Fibroblast of lung (primary cell): ENCODE measurements around the gene FGF18. TPM values are rescaled to one million over a fixed set of nuclear protein-coding genes. Genes with fewer than 3 reads are reported as not detected.

Experiments used
- DNase-seq, 2 donors: peaks; one replicate each; pipeline versions ENCODE4 v3.0.0 to v3.0.0-alpha.2; 2010; ENCODE audit warnings: low read depth in 2 of 2
- H2AFZ ChIP-seq: 2 replicates; pipeline ENCODE4 v1.5.1; 2012; ENCODE audit warnings: low read length, control low read depth, inconsistent platforms
- H3K27ac ChIP-seq: 2 replicates; pipeline ENCODE4 v1.5.1; 2011; ENCODE audit warnings: low read length, control low read depth; ENCODE audit not compliant: insufficient read depth
- H3K27me3 ChIP-seq: 2 replicates; pipeline ENCODE4 v1.5.1; 2011; ENCODE audit warnings: mild to moderate bottlenecking, low read length; ENCODE audit not compliant: control insufficient read depth, insufficient read depth
- H3K36me3 ChIP-seq: 2 replicates; pipeline ENCODE4 v1.5.1; 2011; ENCODE audit warnings: low read length; ENCODE audit not compliant: control insufficient read depth, insufficient read depth
- H3K4me1 ChIP-seq: 2 replicates; pipeline ENCODE4 v1.5.1; 2011; ENCODE audit warnings: low read length; ENCODE audit not compliant: control insufficient read depth, insufficient read depth; ENCODE audit errors: extremely low read depth
- H3K4me2 ChIP-seq: 2 replicates; pipeline ENCODE4 v1.5.1; 2011; ENCODE audit warnings: low read length, control low read depth; ENCODE audit not compliant: insufficient read depth; ENCODE audit errors: extremely low read depth
- H3K4me3 ChIP-seq, 4 experiments: fragments of 200-600 bp in 1 of 4; sonication (generic) in 1 of 4; replicated peaks in 1 of 4; 2 replicates each; pipeline ENCODE4 v1.5.1; 2011 to 2016; ENCODE audit warnings: low read length in 4 of 4, low read depth in 3 of 4, mild to moderate bottlenecking in 3 of 4, control low read depth in 2 of 4, inconsistent platforms in 1 of 4, mixed read lengths in 1 of 4; ENCODE audit not compliant: insufficient read depth in 1 of 4; ENCODE audit errors: control extremely low read depth in 1 of 4
- H3K79me2 ChIP-seq: 2 replicates; pipeline ENCODE4 v1.5.1; 2012; ENCODE audit warnings: mild to moderate bottlenecking, low read length, inconsistent platforms; ENCODE audit not compliant: control insufficient read depth, insufficient read depth
- H3K9ac ChIP-seq: 2 replicates; pipeline ENCODE4 v1.5.1; 2011; ENCODE audit warnings: mild to moderate bottlenecking, low read length, control low read depth; ENCODE audit not compliant: insufficient read depth
- H3K9me3 ChIP-seq: 2 replicates; pipeline ENCODE4 v1.5.1; 2012; ENCODE audit warnings: low read depth, low read length; ENCODE audit not compliant: control insufficient read depth, insufficient read depth
- H4K20me1 ChIP-seq: 2 replicates; pipeline ENCODE4 v1.5.1; 2011; ENCODE audit warnings: low read length; ENCODE audit not compliant: control insufficient read depth, insufficient read depth; ENCODE audit errors: extremely low read depth
- EZH2 ChIP-seq: IDR thresholded peaks from 2 replicates; pipeline ENCODE4 v1.5.1; 2012; ENCODE audit warnings: low read length, control low read depth, mild to moderate bottlenecking; ENCODE audit errors: missing control alignments
- polyA plus RNA-seq, 2 donors: library from polyadenylated mRNA; depleted of rRNA in 1 of 2; stranded (reverse) in 1 of 2; unstranded in 1 of 2; fragments of >200 nt; gene quantifications; 2 replicates each; pipeline ENCODE4 v1.2.1, GENCODE V29; 2011 to 2012; ENCODE audit warnings: missing spikeins in 1 of 2
- total RNA-seq: library from RNA; depleted of rRNA; stranded (reverse); fragments of >200 nt; gene quantifications from 2 replicates; pipeline ENCODE4 v1.2.1, GENCODE V29; 2014
- TF ChIP-seq, protein P1 (sequence below), 2 donors: IDR thresholded peaks in 1 of 2; conservative IDR thresholded peaks in 1 of 2; 1 replicate in 1 of 2; 2 replicates in 1 of 2; pipeline ENCODE4 v1.5.1; 2011 to 2012; ENCODE audit warnings: low read length in 2 of 2, control low read depth in 1 of 2, inconsistent platforms in 1 of 2, low read depth in 1 of 2, mild to moderate bottlenecking in 1 of 2

FGF18 gene
- total and polyA plus RNA-seq, 2 donors (not counting 1 experiment from before 2014, with no cell fraction given) = 0.33 to 19.3 TPM

DNA sequence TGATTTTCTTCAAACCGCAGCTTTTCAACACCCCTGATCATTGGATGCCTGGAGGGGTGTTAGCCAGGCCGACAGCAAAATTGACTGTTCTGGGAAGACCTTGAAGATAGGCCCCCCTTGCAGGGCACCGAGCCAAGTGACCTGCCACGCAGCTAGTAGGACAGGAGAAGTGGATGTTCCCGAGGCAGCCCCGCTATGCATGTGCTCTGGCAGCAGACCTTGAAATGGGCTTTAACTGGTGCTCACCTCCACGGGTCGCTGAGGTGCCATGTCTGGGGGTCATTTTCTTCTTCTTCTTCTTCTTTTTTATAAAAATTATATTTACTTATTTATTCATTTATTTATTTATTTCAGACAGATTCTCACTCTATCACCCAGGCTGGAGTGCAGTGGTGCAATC, 12.6 kb downstream of the FGF18 start:
- Histone ChIP-seq H3K4me1 (no peaks in the 10 kb centered on the region), H4K20me1 (no peaks in the 10 kb centered on the region), H3K36me3 (no peaks in the 10 kb centered on the region), H3K4me3 (no peak overlapping the region), H3K9ac (no peak overlapping the region), H3K27ac (no peak overlapping the region), H3K9me3 (no peaks in the 10 kb centered on the region), H3K79me2 (no peaks in the 10 kb centered on the region), H3K27me3 (no peaks in the 10 kb centered on the region), H2AFZ (no peak overlapping the region), H3K4me2 (no peak overlapping the region)
- DNase-seq = no peak
- no peak for TF ChIP-seq EZH2
- TF ChIP-seq, protein P1, sequence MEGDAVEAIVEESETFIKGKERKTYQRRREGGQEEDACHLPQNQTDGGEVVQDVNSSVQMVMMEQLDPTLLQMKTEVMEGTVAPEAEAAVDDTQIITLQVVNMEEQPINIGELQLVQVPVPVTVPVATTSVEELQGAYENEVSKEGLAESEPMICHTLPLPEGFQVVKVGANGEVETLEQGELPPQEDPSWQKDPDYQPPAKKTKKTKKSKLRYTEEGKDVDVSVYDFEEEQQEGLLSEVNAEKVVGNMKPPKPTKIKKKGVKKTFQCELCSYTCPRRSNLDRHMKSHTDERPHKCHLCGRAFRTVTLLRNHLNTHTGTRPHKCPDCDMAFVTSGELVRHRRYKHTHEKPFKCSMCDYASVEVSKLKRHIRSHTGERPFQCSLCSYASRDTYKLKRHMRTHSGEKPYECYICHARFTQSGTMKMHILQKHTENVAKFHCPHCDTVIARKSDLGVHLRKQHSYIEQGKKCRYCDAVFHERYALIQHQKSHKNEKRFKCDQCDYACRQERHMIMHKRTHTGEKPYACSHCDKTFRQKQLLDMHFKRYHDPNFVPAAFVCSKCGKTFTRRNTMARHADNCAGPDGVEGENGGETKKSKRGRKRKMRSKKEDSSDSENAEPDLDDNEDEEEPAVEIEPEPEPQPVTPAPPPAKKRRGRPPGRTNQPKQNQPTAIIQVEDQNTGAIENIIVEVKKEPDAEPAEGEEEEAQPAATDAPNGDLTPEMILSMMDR (conservative IDR thresholded peaks at IDR 0.05 in 1 of 2, IDR thresholded peaks at IDR 0.05 in 1 of 2; ENCODE audit: low read depth in 1 of 2, low read length in 2 of 2) = no peak

DNA sequence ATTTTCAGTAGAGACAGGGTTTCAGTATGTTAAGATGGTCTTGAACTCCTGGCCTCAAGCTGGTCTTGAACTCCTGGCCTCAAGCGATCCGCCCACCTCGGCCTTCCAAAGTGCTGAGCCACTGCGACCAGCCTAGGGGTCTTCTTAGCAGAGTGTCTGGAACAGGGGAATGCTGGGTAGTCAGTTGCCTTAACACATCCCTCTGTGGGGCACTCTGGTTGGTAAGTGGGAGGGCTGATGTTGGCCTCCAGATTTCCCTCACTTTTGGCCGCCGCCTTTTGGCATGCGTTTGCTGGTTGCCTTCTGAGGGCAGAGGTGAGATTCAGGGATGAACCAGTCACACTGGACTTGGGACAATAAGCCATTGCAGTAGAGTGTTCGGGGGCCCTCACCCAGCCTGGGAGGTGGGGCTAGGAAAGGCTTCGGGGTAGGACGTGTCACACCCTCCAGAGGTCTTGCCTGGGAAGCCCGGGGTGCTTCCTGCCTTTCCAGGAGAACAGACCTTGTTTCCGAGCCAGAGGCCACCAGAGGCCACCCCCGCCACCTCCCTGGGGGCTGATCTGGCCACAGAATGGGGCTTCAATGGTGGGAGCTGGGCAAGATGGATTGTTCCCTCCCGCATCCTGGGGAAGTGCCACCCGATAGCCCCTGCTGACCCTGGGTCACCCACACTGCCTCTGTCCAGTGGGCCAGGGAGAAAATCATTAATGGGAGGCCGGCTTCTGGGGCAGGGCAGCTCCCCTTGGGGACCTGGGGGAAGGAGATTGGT, 13.3 kb downstream of the FGF18 start:
- no peaks in the 10 kb centered on the region for H3K36me3 ChIP-seq
- DNase-seq = no peak
- H3K9ac ChIP-seq = no peak overlapping the region

DNA sequence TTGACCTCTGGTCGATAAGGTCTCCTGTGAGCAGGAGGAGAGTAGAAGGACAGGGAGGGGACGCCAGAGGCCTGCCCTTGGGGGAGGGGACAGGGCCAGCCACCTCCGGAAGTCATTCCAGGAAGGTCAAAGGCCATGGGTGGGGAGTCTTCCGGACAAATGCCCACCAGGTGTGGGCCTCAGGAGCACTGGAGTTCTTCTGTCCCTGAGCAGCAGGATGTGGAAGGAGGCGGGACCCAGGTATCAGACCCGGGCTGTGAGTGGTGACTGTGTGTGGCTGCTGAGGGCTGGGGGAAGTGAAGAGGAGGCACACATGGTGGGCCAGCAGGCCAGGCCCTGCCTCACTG, 13.9 kb downstream of the FGF18 start:
- DNase-seq = no peak
- Histone ChIP-seq H3K27ac (no peak overlapping the region), H3K36me3 (no peaks in the 10 kb centered on the region), H3K4me1 (no peaks in the 10 kb centered on the region), H3K9ac (no peak overlapping the region), H2AFZ (no peak overlapping the region), H4K20me1 (no peaks in the 10 kb centered on the region), H3K4me3 (no peak overlapping the region), H3K79me2 (no peaks in the 10 kb centered on the region), H3K9me3 (no peaks in the 10 kb centered on the region), H3K27me3 (no peaks in the 10 kb centered on the region), H3K4me2 (no peak overlapping the region)
- TF ChIP-seq, protein P1 (conservative IDR thresholded peaks at IDR 0.05 in 1 of 2, IDR thresholded peaks at IDR 0.05 in 1 of 2; ENCODE audit: low read depth in 1 of 2, low read length in 2 of 2) = no peak
- no peak for TF ChIP-seq EZH2

More for the DNA sequence above, 13.3 kb downstream of the FGF18 start:
- Histone ChIP-seq H3K4me1 (no peaks in the 10 kb centered on the region), H3K79me2 (no peaks in the 10 kb centered on the region), H3K4me3 (no peak overlapping the region), H3K27me3 (no peaks in the 10 kb centered on the region), H4K20me1 (no peaks in the 10 kb centered on the region), H3K4me2 (no peak overlapping the region), H3K9me3 (no peaks in the 10 kb centered on the region), H2AFZ (no peak overlapping the region), H3K27ac (no peak overlapping the region)
- no peak for TF ChIP-seq EZH2
- TF ChIP-seq, protein P1 (conservative IDR thresholded peaks at IDR 0.05 in 1 of 2, IDR thresholded peaks at IDR 0.05 in 1 of 2; ENCODE audit: low read depth in 1 of 2, low read length in 2 of 2) = no peak
